Measurements from ENCODE around the gene ZIC4.

DNA sequence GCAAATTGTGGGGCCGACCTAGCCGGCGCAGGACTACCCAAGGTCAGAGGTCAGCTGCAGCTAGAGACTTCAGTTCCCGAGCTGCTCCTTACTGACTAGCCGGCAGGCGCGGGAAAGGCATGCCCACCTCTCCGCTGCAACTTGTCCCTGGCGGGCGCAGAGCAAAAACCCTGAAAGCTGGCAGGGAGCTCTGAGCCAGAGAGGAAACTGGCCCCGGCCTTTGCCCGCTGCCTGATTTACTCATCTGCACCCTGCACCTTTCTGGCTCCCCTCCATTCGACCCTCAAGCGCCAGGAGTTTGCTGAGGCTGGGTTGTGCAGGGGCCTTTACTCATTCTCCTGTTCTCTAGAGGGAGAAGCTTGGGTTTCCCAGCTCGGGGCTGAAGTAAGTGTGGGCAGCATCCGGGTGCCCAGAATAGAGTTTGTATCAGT is 1.5 kb downstream of the ZIC4 start:
- TF ChIP-seq MTA2 (IDR thresholded peaks at IDR 0.05; ENCODE audit: low read depth) (no peak), SIN3A (IDR thresholded peaks at IDR 0.05; ENCODE audit: low read depth, low read length) (no peak), EZH2 (IDR thresholded peaks at IDR 0.05; ENCODE audit: borderline replicate concordance, control insufficient read depth, low read depth, low read length) (no peak), MTA3 (IDR thresholded peaks at IDR 0.05; ENCODE audit: borderline replicate concordance, low read length) (no peak), YY1 (IDR thresholded peaks at IDR 0.05; ENCODE audit: low read depth, low read length) (no peak), POLR2A (IDR thresholded peaks at IDR 0.05; ENCODE audit: low read depth, low read length) (no peak), EP300 (IDR thresholded peaks at IDR 0.05; ENCODE audit: borderline replicate concordance in 1 of 2, control insufficient read depth in 1 of 2, low read depth in 2 of 2, low read length in 2 of 2) (no peak)
- TF ChIP-seq, protein P1, sequence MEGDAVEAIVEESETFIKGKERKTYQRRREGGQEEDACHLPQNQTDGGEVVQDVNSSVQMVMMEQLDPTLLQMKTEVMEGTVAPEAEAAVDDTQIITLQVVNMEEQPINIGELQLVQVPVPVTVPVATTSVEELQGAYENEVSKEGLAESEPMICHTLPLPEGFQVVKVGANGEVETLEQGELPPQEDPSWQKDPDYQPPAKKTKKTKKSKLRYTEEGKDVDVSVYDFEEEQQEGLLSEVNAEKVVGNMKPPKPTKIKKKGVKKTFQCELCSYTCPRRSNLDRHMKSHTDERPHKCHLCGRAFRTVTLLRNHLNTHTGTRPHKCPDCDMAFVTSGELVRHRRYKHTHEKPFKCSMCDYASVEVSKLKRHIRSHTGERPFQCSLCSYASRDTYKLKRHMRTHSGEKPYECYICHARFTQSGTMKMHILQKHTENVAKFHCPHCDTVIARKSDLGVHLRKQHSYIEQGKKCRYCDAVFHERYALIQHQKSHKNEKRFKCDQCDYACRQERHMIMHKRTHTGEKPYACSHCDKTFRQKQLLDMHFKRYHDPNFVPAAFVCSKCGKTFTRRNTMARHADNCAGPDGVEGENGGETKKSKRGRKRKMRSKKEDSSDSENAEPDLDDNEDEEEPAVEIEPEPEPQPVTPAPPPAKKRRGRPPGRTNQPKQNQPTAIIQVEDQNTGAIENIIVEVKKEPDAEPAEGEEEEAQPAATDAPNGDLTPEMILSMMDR (IDR thresholded peaks at IDR 0.05 in 2 of 3, conservative IDR thresholded peaks at IDR 0.05 in 1 of 3; ENCODE audit: control insufficient read depth in 2 of 3, extremely low read depth in 1 of 3, insufficient read depth in 1 of 3, low read depth in 3 of 3, low read length in 3 of 3): no peak

Measured in GM12878 (cell line).